ENCODE results near the gene RGL4.

Gene RGL4

DNA sequence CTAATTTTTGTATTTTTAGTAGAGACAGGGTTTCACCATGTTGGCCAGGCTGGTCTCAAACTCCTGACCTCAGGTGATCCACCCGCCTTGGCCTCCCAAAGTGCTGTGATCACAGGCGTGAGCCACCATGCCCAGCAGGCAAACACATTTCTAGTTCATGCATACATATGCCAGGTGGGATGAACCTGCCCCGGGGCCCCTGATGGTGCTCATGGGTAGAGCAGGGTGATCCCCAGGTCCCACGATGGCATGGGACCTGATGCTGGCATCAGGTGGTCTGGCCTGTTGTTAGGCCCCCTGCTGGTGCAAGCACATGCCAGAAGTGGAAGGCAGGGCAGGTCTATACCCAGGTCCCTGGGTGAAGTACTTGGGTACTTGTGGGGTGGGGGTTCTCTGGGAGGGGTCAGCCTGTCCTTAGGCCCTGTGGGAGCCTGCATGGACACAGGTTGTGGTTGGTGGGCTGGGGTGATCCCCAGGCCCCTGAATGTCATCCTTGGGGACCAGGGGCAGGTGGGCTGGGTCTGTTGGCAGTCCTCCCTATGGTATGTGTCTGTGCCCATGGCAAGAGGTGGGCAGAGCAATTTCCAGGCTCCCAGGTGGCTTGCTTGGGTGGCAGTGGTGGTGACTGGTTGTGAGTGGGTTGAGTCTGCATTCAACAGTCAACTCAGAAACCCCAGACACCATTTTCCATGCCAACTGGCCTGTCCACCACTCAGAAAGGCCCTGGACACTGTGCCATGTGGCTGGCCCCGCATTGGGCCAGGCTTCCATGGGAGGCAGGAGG, 9.6 kb upstream of the RGL4 start:
- no peak for DNase-seq (ENCODE audit: low read depth in 2 of 2)

DNA sequence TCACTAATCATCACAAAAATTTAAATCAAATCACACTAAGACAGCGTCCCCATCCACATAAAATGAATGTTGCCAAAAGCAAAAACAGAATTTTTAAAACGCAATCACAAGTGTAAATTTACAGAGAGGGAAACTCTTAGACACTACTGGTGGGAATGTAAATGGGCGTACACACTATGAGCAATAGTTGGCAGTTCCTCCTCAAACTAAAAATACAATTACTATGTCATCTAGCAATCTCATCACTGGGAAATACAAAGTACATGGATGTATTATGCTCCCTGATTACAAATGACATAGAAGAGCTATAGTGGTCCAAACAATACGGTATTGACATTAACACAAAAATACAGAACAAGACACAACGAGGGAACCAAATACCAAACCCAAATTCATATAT, 8.7 kb upstream of the RGL4 start:
- no peak for DNase-seq (ENCODE audit: low read depth in 2 of 2)

DNA sequence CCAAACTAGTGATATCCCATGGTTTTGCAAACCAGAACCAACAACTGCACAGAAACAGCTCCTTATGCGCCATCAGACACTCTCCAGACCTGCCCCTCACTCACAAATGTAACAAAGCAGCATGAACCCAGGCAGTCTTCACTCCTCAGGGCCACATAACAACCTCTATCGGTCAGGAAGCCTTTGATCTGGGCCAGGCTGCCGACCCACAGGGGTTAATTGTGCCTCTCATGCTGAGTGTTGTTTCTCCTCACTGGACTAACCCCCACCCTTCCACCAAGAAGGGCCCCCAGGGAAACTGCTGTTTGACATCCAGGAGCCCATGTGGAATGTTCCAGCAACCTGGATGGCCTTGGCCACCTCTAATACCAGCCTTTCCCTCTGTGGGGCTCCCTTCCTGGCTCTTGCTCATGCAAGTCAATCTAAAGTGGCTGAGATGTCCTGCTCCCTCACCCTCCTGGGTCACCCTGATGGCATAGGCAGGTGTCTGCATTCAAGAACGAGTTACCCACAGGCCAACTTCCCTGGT, 7.9 kb upstream of the RGL4 start:
- DNase-seq (ENCODE audit: low read depth in 2 of 2) = no peak

DNA sequence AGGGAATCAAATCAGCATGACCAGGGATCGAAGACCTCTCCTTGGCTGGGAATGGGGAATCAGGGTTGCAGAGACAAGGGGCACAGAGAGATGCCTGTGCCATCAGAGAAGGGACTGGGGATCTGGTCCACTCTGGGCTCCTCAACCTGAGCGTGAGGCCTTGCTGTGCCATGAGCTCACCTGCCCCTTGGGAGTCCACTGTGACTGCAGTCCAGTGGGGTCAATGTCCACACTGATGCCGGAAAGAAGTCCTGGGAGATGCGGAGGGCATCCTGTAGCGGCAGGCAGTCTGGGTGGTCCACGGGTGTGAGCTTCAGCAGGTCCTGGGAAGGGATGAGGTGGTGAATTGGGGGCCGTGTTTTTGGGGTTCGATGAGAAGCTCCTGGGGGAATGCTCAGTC, 7.3 kb upstream of the RGL4 start:
- DNase-seq (ENCODE audit: low read depth in 2 of 2) = no peak

DNA sequence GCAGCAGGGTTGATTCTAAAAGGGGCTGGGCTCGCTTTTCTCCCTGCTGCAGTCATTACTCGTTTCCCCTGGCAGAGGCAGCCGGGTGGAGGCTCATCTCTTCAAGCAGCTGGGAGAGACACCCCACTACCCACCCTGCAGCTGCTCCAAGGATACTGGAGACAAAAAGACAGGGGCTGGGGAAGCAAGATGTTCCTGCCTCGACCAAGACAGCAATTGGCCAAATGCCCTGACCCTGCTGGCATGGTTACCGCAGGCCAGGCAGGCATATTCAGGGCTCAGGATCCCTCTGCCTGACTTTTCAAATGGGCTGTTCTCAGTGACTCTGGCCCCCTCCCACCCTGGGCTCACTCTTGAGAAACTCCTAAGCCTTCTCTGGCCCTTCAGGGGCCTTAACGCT, 6.8 kb upstream of the RGL4 start:
- no peak for DNase-seq (ENCODE audit: low read depth in 2 of 2)

DNA sequence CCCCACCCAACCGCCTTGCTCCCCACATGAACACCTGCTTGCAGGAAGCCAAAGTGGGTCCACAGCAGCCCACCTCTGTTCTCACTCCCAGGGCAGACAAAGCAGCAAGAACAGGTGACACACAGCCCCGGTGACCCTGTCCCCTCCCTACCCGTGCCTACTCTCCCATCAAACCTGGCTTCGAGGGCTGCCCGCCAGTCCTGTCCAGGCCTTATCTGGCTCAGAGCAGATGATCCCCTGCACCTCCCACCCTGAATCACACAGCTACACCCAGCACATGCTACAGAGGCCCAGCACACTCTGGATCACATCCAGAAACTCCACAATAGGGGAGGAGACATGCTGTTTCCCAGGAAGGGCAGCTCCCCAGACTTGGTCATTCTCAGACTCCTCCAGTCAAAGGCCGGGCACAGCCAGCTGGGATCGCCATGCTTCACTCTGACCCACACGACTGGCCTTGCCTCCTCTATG, 6.2 kb upstream of the RGL4 start:
- no peak for DNase-seq (ENCODE audit: low read depth in 2 of 2)

DNA sequence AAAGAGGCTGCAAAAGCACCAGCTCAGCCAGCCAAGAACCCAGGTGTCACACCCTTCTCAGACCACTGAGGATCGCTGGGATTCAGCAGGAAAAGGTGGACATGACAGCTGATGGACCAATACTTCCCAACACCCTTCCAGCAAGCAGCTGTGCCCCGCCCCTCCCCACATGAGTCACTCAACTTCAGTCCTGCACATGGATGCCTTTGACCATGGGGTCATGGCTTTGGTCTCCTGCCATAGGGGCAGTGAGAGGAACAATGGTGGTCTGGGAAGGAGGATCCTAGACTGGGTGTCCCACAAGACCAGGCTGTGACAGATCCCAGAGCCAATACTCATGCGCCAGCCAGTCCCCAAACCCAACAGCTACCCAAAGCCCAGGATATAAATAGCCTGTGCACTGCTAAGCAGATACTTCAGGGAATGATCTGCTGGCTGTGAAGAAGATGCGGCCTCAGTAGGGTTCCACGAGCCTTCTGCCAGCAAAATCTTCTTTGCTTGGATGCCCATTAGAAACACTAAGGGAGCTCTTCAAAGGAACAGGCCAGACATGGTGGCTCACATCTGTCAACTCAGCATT, 5.5 kb upstream of the RGL4 start:
- DNase-seq (ENCODE audit: low read depth in 2 of 2) = no peak

DNA sequence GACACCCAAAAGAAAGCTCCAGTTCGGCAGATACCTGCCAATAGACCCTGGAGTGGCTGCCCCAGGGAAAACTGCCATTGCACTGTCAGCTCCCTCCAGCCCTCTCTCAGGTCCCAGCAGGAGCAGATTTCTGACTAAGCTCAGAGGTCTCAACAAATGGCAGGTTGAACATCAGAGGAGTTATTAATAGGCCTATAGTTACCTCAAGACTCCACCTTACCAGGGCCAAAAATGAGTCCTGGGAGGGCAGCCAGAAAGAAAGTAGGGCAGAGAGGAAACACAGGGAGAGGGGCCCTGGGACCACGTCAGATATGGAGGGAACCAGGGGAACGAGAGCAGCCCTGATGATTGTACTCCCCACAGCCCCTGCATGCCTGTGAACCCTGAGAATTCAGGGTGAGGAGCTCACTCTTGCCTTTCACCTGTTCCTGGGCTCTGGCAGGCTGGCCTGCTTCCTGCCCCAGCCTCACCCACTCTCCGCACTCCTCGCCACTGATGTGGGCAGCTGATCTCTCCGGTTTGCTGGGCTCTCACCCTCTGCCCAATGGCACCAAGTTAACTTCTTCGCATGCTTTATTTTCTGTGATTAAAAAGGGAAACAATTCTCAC, 4.3 kb upstream of the RGL4 start:
- no peak for DNase-seq (ENCODE audit: low read depth in 2 of 2)

DNA sequence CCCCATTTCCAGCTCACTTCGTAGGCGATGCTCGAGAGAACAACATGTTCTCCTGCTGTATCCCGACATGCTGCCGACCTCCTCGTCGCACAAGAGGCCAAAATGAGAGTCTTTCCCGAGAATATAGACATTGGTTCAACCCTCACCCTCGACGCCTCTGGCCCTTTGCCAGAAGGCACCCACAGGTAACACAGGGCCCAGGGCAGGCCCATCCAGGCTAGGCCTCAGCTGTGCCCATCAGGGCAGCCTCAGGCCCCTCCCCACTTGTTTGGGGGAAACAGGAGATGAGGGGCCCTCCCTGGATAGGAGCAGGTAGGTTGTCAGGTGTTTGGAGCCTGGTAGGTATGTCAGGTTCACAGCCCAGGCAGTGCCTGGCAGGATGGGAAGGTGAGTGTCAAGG, 2.7 kb upstream of the RGL4 start:
- no peak for DNase-seq (ENCODE audit: low read depth in 2 of 2)

DNA sequence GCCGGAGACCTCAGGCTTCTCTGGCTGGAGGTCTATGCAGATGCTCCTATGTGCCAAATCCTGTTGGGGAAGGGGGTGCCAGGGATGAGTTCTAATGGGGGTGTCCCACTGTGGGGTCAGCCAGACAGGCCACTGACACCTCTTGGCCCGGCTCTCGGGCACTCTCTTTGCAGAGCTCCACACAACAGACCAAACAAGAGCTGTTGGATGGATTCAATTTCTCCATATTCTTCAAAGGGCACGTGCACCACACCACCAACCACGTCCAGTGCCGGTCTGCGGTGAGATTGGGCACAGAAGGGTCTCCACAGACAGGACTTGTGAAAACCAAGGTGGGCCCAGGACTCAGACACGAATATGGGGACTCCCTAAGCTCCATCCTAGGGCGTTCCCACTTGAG, 2.2 kb upstream of the RGL4 start:
- no peak for DNase-seq (ENCODE audit: low read depth in 2 of 2)

DNA sequence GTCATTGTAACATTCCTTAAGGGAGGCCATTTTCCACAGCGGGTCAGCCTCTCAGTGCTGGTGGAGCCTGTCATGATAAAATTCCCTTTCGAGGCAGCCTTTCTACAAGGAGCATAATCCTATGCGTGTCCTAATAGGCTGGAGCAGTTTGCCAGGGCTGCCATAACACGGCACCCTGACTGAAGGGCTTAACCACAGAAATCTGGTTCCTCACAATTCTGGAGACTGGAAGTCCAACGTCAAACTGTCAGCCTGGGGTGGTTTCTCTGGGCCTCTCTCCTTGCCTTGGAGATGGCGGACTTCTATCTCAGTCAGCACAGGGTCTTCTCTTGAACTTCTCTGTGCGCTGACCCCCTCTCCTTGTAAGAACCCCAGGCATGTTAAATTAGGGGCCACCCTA, 1.4 kb upstream of the RGL4 start:
- no peak for DNase-seq (ENCODE audit: low read depth in 2 of 2)

DNA sequence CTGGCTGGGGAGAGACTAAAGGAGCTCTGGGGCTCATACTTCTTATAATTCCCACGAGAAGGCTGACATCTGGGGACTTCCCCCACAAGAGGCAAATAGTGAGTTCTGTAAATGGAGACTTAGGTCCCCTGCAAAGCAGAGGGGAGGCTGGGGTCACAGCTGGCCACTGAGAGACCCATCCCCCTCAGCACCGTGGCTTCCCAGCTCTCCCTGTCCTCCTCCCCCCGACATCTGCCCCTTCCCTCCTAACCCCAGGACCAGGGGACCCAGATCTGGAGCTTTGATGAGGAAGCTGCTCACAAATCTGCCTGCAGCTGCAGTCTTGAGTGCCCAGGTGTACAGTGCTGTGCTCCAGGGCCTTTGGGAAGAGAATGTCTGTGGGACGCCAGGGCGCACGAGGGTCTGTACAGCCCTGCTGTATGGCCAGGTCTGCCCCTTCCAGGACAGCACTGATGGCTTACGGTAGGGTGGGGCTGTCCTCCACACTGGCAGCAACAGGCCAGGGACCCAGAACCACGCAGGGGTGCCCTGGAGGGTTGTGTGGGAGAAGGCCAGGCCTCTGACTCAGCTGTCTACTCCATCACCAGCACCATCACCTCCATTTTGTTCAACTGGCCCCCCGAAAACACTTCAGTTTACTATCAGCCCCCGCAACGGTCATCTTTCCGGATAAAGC, 1.1 kb downstream of the RGL4 start:
- DNase-seq (ENCODE audit: low read depth in 2 of 2) = no peak

DNA sequence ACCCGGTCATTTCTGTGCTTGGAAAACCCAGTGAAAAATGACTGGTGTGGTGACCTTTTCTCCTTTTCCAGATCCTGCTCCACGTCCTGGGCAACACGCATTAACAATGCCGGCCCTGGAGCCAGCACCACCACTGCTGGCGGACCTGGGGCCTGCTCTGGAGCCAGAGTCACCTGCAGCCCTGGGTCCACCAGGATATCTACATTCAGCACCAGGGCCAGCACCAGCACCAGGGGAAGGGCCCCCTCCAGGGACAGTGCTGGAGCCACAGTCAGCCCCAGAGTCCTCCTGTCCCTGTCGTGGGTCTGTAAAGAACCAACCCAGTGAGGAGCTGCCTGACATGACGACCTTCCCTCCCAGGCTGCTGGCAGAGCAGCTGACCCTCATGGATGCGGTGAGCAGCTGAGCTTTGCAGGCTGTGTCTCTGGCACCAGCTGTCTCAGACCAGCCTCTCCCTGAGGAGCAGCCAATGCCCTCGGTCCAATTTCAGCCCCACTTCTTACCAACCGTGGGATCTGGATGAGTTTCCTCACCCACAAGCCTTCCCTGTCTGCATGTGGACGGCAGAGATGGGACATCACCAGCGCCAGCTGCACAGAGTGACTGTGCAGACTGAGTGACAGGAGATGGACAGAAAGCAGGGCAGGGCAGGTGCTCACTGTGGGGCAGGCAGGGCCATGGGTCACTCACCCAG, 1.9 kb downstream of the RGL4 start:
- no peak for DNase-seq (ENCODE audit: low read depth in 2 of 2)

DNA sequence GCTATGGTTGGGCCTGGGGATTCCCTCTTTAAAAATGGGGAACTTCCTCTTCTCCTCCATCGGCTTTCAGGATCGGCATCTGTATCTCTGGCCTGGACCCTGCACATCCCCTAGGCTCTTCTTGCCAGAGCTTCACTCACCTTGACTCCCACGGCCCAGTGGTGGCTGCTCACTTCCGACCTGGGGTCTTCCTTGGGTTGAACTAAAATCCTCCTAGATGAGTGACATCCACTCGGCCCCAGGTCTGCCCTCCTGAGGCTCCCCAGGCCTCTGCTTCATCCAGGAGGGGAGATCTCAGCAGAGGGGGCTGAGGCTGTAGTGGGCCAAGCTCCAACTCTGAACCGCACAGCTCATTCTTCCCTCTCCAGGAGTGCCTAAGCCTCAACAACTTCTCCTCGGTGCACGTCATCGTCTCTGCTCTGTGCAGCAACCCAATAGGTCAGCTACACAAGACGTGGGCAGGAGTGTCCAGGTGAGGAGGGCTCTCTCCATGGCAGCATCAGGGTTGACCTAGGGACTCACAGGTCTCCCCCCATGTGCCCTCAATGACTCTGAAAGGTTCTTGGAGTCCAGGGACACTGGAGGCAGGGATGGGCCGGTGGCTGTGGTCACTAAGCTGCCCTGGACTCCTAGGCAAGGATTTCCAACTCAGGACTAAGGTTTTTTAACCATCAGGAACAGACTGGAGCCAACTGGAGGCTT, 3.3 kb downstream of the RGL4 start:
- DNase-seq (ENCODE audit: low read depth in 2 of 2) = no peak

DNA sequence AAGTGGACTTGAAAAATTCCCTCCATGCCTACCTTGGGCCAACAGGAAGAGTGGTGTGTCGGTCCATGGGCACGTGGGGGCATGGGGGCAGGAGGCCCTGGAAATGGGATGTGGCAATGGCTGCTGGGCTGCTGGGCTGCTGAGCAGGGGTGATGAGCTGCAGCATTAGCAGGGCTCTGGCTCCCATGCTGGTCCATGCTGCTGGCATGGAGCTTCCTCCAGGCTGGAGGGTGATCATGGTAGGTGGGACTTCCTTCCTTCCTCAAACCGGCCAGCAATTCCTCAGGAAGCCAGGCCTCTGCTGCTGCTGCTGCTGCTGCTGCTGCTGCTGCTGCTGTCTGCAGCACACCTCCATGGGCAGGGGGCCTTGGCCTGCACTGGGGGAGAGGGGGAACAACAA, 4.3 kb downstream of the RGL4 start:
- no peak for DNase-seq (ENCODE audit: low read depth in 2 of 2)

DNA sequence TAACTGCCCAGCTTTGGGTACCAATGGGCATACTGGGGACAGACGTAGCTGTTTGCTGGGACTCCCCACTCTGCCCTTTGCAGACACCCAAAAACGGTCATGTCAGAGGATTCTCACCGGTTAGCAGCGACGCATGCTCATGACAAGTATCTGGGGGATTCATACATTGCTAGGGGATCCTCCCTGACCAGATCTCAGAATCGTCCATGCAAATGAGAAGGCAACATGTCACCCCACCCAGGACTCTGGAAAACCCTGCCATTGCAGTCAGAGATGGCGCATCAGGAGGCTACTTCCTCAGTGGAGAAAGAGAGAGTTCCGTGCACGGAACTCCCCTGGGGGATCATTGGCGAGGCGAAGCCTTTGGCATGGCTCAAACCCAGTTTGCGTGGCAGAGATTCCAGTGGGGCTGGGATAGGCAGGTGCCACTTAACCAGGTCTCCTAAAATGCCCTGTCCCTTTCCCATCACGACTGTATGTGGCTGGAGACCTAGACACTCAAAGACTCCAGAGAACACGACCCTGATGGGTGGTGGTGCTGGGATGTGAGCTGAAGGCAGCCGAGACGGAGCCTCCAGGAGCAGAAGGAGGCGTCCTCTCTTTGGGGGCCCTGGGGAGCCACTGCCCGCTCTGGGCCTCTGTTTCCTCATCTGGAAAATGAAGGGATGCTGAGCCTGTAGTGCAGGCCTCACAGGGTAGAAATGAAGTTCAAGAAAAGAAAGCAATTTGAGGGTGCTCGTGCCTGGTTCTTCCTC, 4.9 kb downstream of the RGL4 start:
- DNase-seq (ENCODE audit: low read depth in 2 of 2) = no peak

DNA sequence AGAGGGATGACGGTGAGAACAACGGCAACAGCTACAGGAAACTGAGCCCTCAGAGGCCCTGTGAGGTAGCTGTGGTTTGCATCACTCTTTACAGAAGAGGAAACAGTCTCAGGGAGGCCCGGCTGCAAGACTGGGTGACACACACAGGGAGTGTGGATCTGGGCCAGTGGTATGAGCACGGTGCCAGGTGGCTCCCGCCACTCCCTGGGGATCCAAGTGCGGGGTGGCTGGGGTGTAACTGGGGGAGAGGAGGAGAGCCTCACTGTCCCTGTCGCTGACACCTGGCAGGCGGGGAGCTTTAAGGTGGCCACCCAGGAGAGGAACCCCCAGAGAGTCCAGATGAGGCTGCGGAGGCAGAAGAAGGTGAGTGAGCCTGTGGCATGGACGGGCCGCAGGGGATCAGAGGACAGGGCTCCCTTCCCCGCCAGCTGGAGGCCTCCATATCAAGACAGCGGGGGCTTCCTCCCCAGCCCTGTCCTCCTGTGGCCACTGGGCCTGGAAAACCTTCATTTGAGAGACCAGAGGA, 5.6 kb downstream of the RGL4 start:
- peak; percentile 58 to 69 for DNase-seq (ENCODE audit: low read depth in 2 of 2)

DNA sequence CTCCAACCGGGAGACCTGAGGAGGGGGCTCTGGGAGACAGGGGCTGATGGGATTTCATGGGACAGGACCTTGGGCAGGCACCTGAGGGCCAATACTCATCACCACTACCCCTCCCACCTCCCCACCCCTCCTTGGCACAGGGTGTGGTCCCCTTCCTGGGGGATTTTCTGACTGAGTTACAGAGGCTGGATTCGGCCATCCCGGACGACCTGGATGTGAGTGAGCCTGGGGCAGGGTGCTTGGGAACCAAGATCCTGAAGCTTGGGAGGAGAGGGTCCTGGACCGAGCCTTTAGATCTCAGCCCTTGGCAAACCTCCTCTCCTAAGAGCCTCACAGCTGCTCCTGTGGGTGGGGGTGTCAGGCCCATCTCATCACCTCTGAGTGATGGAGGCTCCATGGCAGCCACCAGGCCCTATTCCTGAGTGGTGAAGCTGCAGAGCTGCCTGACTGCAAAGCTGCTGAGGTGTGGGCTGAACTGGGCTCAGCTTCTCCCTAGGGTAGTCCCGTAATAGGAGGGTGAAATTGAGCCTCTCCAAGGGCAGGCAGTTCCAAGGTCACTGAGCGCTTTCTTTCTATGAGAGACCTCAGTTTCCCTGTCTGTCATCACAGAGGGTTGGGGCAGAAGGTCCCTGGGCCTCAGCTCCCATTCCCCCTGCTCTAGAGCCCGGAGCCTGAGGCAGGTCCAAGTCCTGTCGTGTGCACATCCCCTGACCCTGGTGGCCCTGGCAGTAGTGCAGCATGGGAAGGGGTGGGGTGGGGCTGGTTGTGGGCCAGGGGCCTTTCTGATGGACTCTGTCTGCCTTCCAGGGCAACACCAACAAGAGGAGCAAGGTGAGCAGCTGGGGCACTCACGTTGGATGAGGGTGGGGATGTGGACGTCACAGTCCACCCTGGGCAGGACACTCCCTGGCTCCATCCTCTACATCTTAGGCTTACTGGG, 6.5 kb downstream of the RGL4 start:
- DNase-seq (ENCODE audit: low read depth in 2 of 2) = no peak

DNA sequence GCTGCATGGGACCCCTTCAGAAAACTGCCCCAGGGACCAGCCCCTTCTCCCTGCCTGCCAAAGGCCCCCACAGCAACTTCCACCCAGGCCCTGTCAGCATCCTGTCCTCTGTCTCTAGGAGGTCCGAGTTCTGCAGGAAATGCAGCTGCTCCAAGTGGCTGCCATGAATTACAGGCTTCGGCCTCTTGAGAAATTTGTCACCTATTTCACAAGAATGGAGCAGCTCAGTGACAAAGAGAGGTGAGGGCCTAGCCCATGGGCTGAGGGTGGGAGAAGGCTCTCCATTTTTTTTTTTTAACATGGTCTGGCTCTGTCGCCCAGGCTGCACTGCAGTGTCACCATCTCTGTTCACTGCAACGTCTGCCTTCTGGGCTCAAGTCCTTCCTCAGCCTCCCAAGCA, 7.3 kb downstream of the RGL4 start:
- DNase-seq (ENCODE audit: low read depth in 2 of 2) = no peak

Measured in stimulated activated CD4-positive, alpha-beta T cell treated with anti-CD3 and anti-CD28 coated beads, Interleukin-12 subunit alpha, Interleukin-12 subunit beta, amount 100 ng/mL, for 24 hours (primary cell).